PC-3 (cell line): ENCODE measurements around the gene ATP8A2. TPM values are rescaled to one million over a fixed set of nuclear protein-coding genes. Genes with fewer than 3 reads are reported as not detected.

ENCODE experiments used
- ATAC-seq: fragments of 200-7000 bp; cut with Tn5 transposase; 2 replicates; pipeline ENCODE4 v1.9.1; 2020; ENCODE audit warnings: mild to moderate bottlenecking, moderate library complexity
- BruUV-seq: library from RNA; stranded (reverse); fragments of 400-500 nt; replicated peaks from 2 replicates; lab custom pipeline; 2021; lab: Mats Ljungman, UMichigan
- CTCF ChIA-PET: fragments of 300-600 bp; sonication (Branson Sonifier 250); formaldehyde crosslinking; loops from one replicate; lab custom pipeline; 2022; ENCODE audit warnings: antibody characterized with exemption; lab: Charles Lee
- POLR2A ChIA-PET: fragments of 300-600 bp; sonication (Branson Sonifier 250); formaldehyde crosslinking; loops from one replicate; lab custom pipeline; 2022; ENCODE audit warnings: antibody characterized with exemption; ENCODE audit not compliant: unreplicated experiment; lab: Charles Lee
- DNase-seq: peaks from one replicate; pipeline ENCODE4 v3.0.0-alpha.2; 2015
- H2AFZ ChIP-seq: fragments of 300-600 bp; sonication (generic); 2 replicates; pipeline ENCODE4 v1.6.0; 2016; ENCODE audit warnings: antibody characterized with exemption, low read length
- H3F3A ChIP-seq: fragments of 300-600 bp; sonication (generic); one replicate; pipeline ENCODE4 v1.6.0; 2017; ENCODE audit warnings: antibody characterized with exemption, low read length, control low read depth, mild to moderate bottlenecking; ENCODE audit not compliant: unreplicated experiment
- H3K27ac ChIP-seq: fragments of 300-600 bp; sonication (generic); 2 replicates; pipeline ENCODE4 v1.5.1; 2016; ENCODE audit warnings: mild to moderate bottlenecking, low read length
- H3K27me3 ChIP-seq: fragments of 300-600 bp; sonication (generic); 2 replicates; pipeline ENCODE4 v1.6.1; 2016; ENCODE audit warnings: low read length, mixed read lengths
- H3K36me3 ChIP-seq: fragments of 300-600 bp; sonication (generic); 2 replicates; pipeline ENCODE4 v1.6.1; 2016; ENCODE audit warnings: low read depth, mixed run types, low read length, mixed read lengths
- H3K4me1 ChIP-seq: fragments of 300-600 bp; sonication (generic); 2 replicates; pipeline ENCODE4 v1.5.1; 2016; ENCODE audit warnings: low read length; ENCODE audit not compliant: insufficient read depth
- H3K4me2 ChIP-seq: fragments of 300-600 bp; sonication (generic); 2 replicates; pipeline ENCODE4 v1.6.0; 2016; ENCODE audit warnings: low read length
- H3K4me3 ChIP-seq: fragments of 300-600 bp; sonication (generic); 2 replicates; pipeline ENCODE4 v1.5.1; 2016; ENCODE audit warnings: mild to moderate bottlenecking, low read length, mixed read lengths
- H3K79me2 ChIP-seq: fragments of 300-600 bp; sonication (generic); 2 replicates; pipeline ENCODE4 v1.6.1; 2017; ENCODE audit warnings: low read length, mixed read lengths
- H3K9ac ChIP-seq: fragments of 300-600 bp; sonication (generic); 2 replicates; pipeline ENCODE4 v1.6.0; 2016; ENCODE audit warnings: mild to moderate bottlenecking, low read length
- H3K9me2 ChIP-seq: fragments of 300-600 bp; sonication (generic); replicated peaks from 2 replicates; pipeline ENCODE4 v1.6.1; 2016; ENCODE audit warnings: mixed run types, low read length, mixed read lengths
- H3K9me3 ChIP-seq: fragments of 300-600 bp; sonication (generic); 2 replicates; pipeline ENCODE4 v1.6.1; 2016; ENCODE audit warnings: low read length, mixed read lengths
- H4K20me1 ChIP-seq: fragments of 300-600 bp; sonication (generic); 2 replicates; pipeline ENCODE4 v1.6.1; 2016; ENCODE audit warnings: low read length, mixed read lengths
- EZH2 ChIP-seq: fragments of 300-600 bp; sonication (generic); IDR thresholded peaks from one replicate; pipeline ENCODE4 v1.6.1; 2017; ENCODE audit warnings: antibody characterized with exemption, mild to moderate bottlenecking, low read length; ENCODE audit not compliant: unreplicated experiment
- EZH2phosphoT487 ChIP-seq: fragments of 300-600 bp; sonication (generic); IDR thresholded peaks from 2 replicates; pipeline ENCODE4 v1.6.1; 2018; ENCODE audit warnings: mild to moderate bottlenecking, antibody characterized with exemption, low read length, borderline replicate concordance
- intact Hi-C: fragments of 100-400 bp; cut with micrococcal nuclease; formaldehyde crosslinking; loops from 2 replicates; pipeline ENCODE4 v1.9.0; 2023
- total RNA-seq: library from RNA; depleted of rRNA; stranded (reverse); fragments of >200 nt; gene quantifications from 2 replicates; pipeline ENCODE4 v1.2.3, GENCODE V29; 2014
- TF ChIP-seq, protein P1 (sequence below): fragments of 300-600 bp; sonication (generic); conservative IDR thresholded peaks from 2 replicates; pipeline ENCODE4 v1.5.1; 2017; ENCODE audit warnings: antibody characterized with exemption, low read depth, mild to moderate bottlenecking, low read length

ATP8A2 gene
- total RNA-seq, 1 experiment from 2014 or later, result 0.04 TPM

- H4K20me1 ChIP-seq, result no peaks in the 10 kb centered on the region
- no peak overlapping the region for H3K27ac ChIP-seq
- H3K4me3 ChIP-seq, result no peak overlapping the region
- no peak overlapping the region for H2AFZ ChIP-seq
- no TSS peak for BruUV-seq
- no peaks in the 10 kb centered on the region for H3F3A ChIP-seq
- H3K9me2 ChIP-seq, result no peaks in the 10 kb centered on the region
- TF ChIP-seq, protein P1, sequence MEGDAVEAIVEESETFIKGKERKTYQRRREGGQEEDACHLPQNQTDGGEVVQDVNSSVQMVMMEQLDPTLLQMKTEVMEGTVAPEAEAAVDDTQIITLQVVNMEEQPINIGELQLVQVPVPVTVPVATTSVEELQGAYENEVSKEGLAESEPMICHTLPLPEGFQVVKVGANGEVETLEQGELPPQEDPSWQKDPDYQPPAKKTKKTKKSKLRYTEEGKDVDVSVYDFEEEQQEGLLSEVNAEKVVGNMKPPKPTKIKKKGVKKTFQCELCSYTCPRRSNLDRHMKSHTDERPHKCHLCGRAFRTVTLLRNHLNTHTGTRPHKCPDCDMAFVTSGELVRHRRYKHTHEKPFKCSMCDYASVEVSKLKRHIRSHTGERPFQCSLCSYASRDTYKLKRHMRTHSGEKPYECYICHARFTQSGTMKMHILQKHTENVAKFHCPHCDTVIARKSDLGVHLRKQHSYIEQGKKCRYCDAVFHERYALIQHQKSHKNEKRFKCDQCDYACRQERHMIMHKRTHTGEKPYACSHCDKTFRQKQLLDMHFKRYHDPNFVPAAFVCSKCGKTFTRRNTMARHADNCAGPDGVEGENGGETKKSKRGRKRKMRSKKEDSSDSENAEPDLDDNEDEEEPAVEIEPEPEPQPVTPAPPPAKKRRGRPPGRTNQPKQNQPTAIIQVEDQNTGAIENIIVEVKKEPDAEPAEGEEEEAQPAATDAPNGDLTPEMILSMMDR, result no peak
- TF ChIP-seq EZH2phosphoT487, result no peak
- no peak for TF ChIP-seq EZH2
- CTCF ChIA-PET, result no interaction called here
- no peaks in the 10 kb centered on the region for H3K9me3 ChIP-seq
- POLR2A ChIA-PET, result no interaction called here
- no peaks in the 10 kb centered on the region for H3K4me1 ChIP-seq
- no peak overlapping the region for H3K4me2 ChIP-seq
- DNase-seq (no peak), ATAC-seq (no peak)
- H3K27me3 ChIP-seq, result peaks cover 64% of the 10 kb centered on the region
- H3K36me3 ChIP-seq, result peaks cover 2% of the 10 kb centered on the region; the same call in 1 of the 2 replicates
- H3K79me2 ChIP-seq, result no peaks in the 10 kb centered on the region
- intact Hi-C loops, result loop anchor here (10.0 kb wide), 2 partner anchors 246 to 406 kb away; no protein-coding TSS in a partner anchor
- no peak overlapping the region for H3K9ac ChIP-seq
These were observed 206.8 kb downstream of the ATP8A2 start for GRCh38 chr13:25578526-25578925.

DNA sequence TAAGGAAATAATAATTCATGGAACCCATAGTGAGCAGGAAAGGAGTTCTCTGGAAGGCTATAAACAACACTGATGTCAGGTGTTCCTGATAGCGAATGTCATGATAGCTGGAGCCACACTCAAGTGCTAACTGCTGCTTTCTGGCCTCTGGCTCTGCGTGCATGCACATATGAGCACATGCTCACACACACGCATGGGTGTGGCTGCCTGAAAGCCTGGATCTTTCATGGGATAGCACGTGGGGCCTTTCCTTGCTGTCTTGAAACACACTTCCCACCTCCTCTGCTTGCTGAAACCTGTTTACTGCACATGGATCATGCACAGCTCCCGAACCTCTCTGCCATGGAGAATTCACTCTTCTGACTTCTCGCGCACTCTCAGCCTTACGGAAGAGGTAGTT is 207.4 kb downstream of the ATP8A2 start:
- Histone ChIP-seq H3K4me3 (no peak overlapping the region), H3K4me2 (no peak overlapping the region), H2AFZ (no peak overlapping the region), H3F3A (no peaks in the 10 kb centered on the region), H3K9me2 (no peaks in the 10 kb centered on the region), H4K20me1 (no peaks in the 10 kb centered on the region), H3K9me3 (no peaks in the 10 kb centered on the region), H3K36me3 (peaks cover 2% of the 10 kb centered on the region; the same call in 1 of the 2 replicates), H3K27me3 (peaks cover 69% of the 10 kb centered on the region), H3K79me2 (no peaks in the 10 kb centered on the region), H3K27ac (no peak overlapping the region), H3K4me1 (no peaks in the 10 kb centered on the region), H3K9ac (no peak overlapping the region)
- intact Hi-C loops, result loop anchor here (10.0 kb wide), 2 partner anchors 246 to 406 kb away; no protein-coding TSS in a partner anchor
- ChIA-PET CTCF (no interaction called here), POLR2A (no interaction called here)
- BruUV-seq, result no TSS peak
- DNase-seq (no peak), ATAC-seq (no peak)
- TF ChIP-seq, protein P1, result no peak
- TF ChIP-seq EZH2phosphoT487, result no peak
- TF ChIP-seq EZH2, result no peak

DNA sequence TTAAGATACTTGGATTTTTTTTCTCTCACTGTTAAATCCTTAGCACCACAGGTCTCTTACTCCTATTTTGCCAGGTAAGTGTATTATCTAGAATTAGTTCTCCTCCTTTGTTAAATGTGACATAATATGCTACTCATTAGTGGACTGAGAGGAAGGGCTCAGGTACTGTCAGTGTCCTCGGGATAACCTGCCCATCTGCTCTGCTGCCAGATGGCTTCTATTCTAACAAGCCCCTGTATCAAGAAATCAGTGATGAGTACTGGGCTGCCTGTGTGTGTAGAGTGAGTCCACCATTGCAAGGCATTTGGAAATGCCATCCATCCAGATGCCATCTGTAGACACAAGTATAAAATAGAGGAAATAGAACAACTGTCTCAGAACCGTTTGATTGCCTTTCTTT is 209.6 kb downstream of the ATP8A2 start:
- H3K9me2 ChIP-seq, result no peaks in the 10 kb centered on the region
- intact Hi-C loops, result no loop called here
- no peak overlapping the region for H3K4me2 ChIP-seq
- no TSS peak for BruUV-seq
- no peaks in the 10 kb centered on the region for H4K20me1 ChIP-seq
- no peaks in the 10 kb centered on the region for H3K4me1 ChIP-seq
- ChIA-PET POLR2A (no interaction called here), CTCF (no interaction called here)
- peaks cover 85% of the 10 kb centered on the region for H3K27me3 ChIP-seq
- H3F3A ChIP-seq, result no peaks in the 10 kb centered on the region
- TF ChIP-seq, protein P1, result no peak
- no peak for TF ChIP-seq EZH2phosphoT487
- no peak for TF ChIP-seq EZH2
- H3K9ac ChIP-seq, result no peak overlapping the region
- no peak for DNase-seq
- no peaks in the 10 kb centered on the region for H3K79me2 ChIP-seq
- no peaks in the 10 kb centered on the region for H3K9me3 ChIP-seq
- ATAC-seq, result no peak
- H2AFZ ChIP-seq, result no peak overlapping the region
- H3K4me3 ChIP-seq, result no peak overlapping the region
- no peaks in the 10 kb centered on the region for H3K36me3 ChIP-seq
- H3K27ac ChIP-seq, result no peak overlapping the region
